OCI-LY3 (cell line): ENCODE measurements around the gene COL27A1.

Experiments
- H2AFZ ChIP-seq: fragments of 200-600, 300-600 bp; shearing (Covaris generic); 2 replicates; pipeline ENCODE4 v1.6.0; 2014; ENCODE audit warnings: antibody characterized with exemption, low read depth, low read length
- H3K27ac ChIP-seq: fragments of 200-600, 300-600 bp; sonication (generic); 2 replicates; pipeline ENCODE4 v1.5.1; 2014; ENCODE audit warnings: mild to moderate bottlenecking, low read length, moderate library complexity, mixed read lengths
- H3K27me3 ChIP-seq: fragments of 200-600, 300-600 bp; sonication (generic); 2 replicates; pipeline ENCODE4 v1.6.1; 2014; ENCODE audit warnings: low read depth, low read length, mixed read lengths
- H3K36me3 ChIP-seq: fragments of 200-600, 300-600 bp; sonication (generic); replicated peaks from 2 replicates; pipeline ENCODE3; 2014; ENCODE audit warnings: low read depth, low read length, mixed read lengths
- H3K4me1 ChIP-seq: fragments of 300-600, 200-600 bp; sonication (generic); 2 replicates; pipeline ENCODE4 v1.6.1; 2014; ENCODE audit warnings: low read length, mixed read lengths
- H3K4me2 ChIP-seq: fragments of 200-600, 300-600 bp; sonication (generic); 2 replicates; pipeline ENCODE4 v1.6.1; 2014; ENCODE audit warnings: low read length, mixed read lengths
- H3K4me3 ChIP-seq: fragments of 300-600, 200-600 bp; sonication (generic); 2 replicates; pipeline ENCODE4 v1.5.1; 2014; ENCODE audit warnings: antibody characterized with exemption, mild to moderate bottlenecking, low read length, moderate library complexity
- H3K79me2 ChIP-seq: fragments of 300-600, 200-600 bp; shearing (Covaris generic); 2 replicates; pipeline ENCODE4 v1.6.1; 2014; ENCODE audit warnings: mild to moderate bottlenecking, low read length, mixed read lengths
- H3K9ac ChIP-seq: fragments of 300-600, 200-600 bp; shearing (Covaris generic); 2 replicates; pipeline ENCODE4 v1.6.0; 2014; ENCODE audit warnings: mild to moderate bottlenecking, low read length, moderate library complexity
- H3K9me3 ChIP-seq: fragments of 200-600, 300-600 bp; shearing (Covaris generic); 2 replicates; pipeline ENCODE4 v1.6.1; 2014; ENCODE audit warnings: low read length, mixed read lengths; ENCODE audit not compliant: insufficient read depth
- H4K20me1 ChIP-seq: fragments of 200-600, 300-600 bp; sonication (generic); 2 replicates; pipeline ENCODE4 v1.6.1; 2016; ENCODE audit warnings: low read length, mixed read lengths; ENCODE audit not compliant: insufficient read depth
- EZH2phosphoT487 ChIP-seq: fragments of 200-600 bp; shearing (Covaris generic); IDR thresholded peaks from 2 replicates; pipeline ENCODE4 v1.6.1; 2018; ENCODE audit warnings: antibody characterized with exemption, mixed run types, low read depth
- TF ChIP-seq, protein P1 (sequence below): fragments of 200-600, 300-600 bp; sonication (generic); IDR thresholded peaks from 2 replicates; pipeline ENCODE4 v1.5.1; 2014; ENCODE audit warnings: antibody characterized with exemption, low read length, low read depth

COL27A1 gene

GRCh38 chr9:114250235-114250568, 94.9 kb downstream of the COL27A1 start:
- no peak for TF ChIP-seq EZH2phosphoT487
- TF ChIP-seq, protein P1, sequence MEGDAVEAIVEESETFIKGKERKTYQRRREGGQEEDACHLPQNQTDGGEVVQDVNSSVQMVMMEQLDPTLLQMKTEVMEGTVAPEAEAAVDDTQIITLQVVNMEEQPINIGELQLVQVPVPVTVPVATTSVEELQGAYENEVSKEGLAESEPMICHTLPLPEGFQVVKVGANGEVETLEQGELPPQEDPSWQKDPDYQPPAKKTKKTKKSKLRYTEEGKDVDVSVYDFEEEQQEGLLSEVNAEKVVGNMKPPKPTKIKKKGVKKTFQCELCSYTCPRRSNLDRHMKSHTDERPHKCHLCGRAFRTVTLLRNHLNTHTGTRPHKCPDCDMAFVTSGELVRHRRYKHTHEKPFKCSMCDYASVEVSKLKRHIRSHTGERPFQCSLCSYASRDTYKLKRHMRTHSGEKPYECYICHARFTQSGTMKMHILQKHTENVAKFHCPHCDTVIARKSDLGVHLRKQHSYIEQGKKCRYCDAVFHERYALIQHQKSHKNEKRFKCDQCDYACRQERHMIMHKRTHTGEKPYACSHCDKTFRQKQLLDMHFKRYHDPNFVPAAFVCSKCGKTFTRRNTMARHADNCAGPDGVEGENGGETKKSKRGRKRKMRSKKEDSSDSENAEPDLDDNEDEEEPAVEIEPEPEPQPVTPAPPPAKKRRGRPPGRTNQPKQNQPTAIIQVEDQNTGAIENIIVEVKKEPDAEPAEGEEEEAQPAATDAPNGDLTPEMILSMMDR, result no peak
- H3K27ac ChIP-seq, result no peak overlapping the region
- no peak overlapping the region for H3K9ac ChIP-seq
- H4K20me1 ChIP-seq, result no peaks in the 10 kb centered on the region
- H3K4me3 ChIP-seq, result no peak overlapping the region
- no peaks in the 10 kb centered on the region for H3K36me3 ChIP-seq
- peaks cover 4% of the 10 kb centered on the region for H3K27me3 ChIP-seq
- no peak overlapping the region for H2AFZ ChIP-seq
- H3K4me1 ChIP-seq, result no peaks in the 10 kb centered on the region
- H3K9me3 ChIP-seq, result no peaks in the 10 kb centered on the region
- no peaks in the 10 kb centered on the region for H3K79me2 ChIP-seq
- H3K4me2 ChIP-seq, result no peak overlapping the region

DNA sequence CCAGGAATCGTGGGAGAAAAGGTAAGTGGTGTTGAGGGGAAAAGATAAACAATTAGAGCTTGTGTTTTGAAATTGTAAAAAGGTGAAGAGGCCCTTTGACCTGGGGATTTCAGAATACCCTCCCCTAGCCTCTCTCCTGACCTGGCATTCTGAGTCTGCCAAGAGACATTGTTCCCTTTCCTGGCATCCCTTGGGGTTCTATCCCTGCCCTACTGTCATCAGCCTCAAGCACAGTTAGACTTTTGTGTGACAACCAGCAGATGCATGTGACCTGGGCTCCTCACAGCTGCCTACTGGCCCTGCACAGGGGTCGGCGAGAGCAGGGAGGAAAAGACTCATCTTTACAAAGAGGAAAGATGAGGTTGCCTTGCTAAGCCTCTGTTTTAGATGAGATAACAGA, 95.3 kb downstream of the COL27A1 start:
- Histone ChIP-seq H3K9ac (no peak overlapping the region), H3K36me3 (no peaks in the 10 kb centered on the region), H3K9me3 (no peaks in the 10 kb centered on the region), H3K27me3 (peaks cover 4% of the 10 kb centered on the region), H3K4me2 (no peak overlapping the region), H3K27ac (no peak overlapping the region), H2AFZ (no peak overlapping the region), H4K20me1 (no peaks in the 10 kb centered on the region), H3K4me3 (no peak overlapping the region), H3K4me1 (no peaks in the 10 kb centered on the region), H3K79me2 (no peaks in the 10 kb centered on the region)
- no peak for TF ChIP-seq EZH2phosphoT487

DNA sequence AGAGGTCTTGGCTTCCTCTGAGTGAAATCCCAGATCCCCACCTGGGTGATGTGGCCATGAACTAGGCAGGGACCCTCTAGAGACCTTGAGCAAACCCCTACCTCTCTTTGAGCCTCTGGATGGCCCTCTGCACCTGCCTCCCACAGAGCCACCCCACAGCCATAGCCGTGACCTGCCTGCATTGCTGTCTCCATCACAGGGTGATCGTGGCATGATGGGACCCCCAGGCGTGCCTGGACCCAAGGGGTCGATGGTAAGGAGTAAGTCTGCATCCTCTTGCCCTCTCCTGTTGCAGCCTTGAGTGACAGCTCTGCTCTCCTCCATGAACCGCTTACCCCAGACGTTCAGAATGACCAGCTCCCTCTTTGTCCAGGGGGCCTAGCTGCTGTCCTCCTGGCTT, 97.1 kb downstream of the COL27A1 start:
- peaks cover 4% of the 10 kb centered on the region for H3K27me3 ChIP-seq
- no peak overlapping the region for H3K9ac ChIP-seq
- no peak overlapping the region for H3K4me3 ChIP-seq
- TF ChIP-seq, protein P1, result no peak
- no peak for TF ChIP-seq EZH2phosphoT487
- no peak overlapping the region for H2AFZ ChIP-seq
- H3K4me2 ChIP-seq, result no peak overlapping the region
- no peaks in the 10 kb centered on the region for H3K4me1 ChIP-seq
- H4K20me1 ChIP-seq, result no peaks in the 10 kb centered on the region
- no peaks in the 10 kb centered on the region for H3K9me3 ChIP-seq
- no peaks in the 10 kb centered on the region for H3K36me3 ChIP-seq
- no peak overlapping the region for H3K27ac ChIP-seq
- H3K79me2 ChIP-seq, result no peaks in the 10 kb centered on the region

DNA sequence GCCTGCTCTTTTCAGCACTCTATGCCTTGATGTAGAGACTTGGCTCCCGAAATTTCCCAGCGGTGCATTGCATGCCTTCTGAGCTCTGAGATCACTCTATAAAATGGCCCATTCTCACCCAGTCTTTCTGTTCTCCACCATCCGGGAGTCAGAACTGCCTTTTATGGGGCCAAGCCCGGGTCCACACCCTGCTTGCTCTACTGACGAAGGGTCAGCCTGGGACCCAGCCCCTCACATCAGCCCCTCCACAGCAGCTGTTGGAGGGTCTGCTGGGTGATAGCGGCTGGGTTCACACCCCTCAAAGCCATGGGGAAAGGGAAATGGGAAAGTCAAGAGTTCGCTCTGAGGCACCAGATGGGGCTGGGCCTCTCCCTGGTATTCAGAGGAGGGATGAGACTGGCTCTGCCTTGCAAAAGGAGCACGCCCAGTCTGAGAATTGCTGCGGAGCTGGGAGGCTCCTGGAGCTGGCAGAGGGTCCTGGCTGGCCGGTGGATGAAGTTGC, 101.5 kb downstream of the COL27A1 start:
- no peaks in the 10 kb centered on the region for H3K79me2 ChIP-seq
- no peak overlapping the region for H3K4me2 ChIP-seq
- H2AFZ ChIP-seq, result no peak overlapping the region
- H3K36me3 ChIP-seq, result no peaks in the 10 kb centered on the region
- H4K20me1 ChIP-seq, result no peaks in the 10 kb centered on the region
- H3K27me3 ChIP-seq, result peaks cover 4% of the 10 kb centered on the region; the same call in 1 of the 2 replicates
- TF ChIP-seq, protein P1, result no peak
- no peak for TF ChIP-seq EZH2phosphoT487
- no peak overlapping the region for H3K9ac ChIP-seq
- no peak overlapping the region for H3K4me3 ChIP-seq
- no peak overlapping the region for H3K27ac ChIP-seq
- no peaks in the 10 kb centered on the region for H3K9me3 ChIP-seq
- H3K4me1 ChIP-seq, result no peaks in the 10 kb centered on the region

- Histone ChIP-seq H3K4me2 (no peak overlapping the region), H3K4me1 (no peaks in the 10 kb centered on the region), H2AFZ (no peak overlapping the region), H3K27me3 (peaks cover 4% of the 10 kb centered on the region; the same call in 1 of the 2 replicates), H3K4me3 (no peak overlapping the region), H3K9me3 (no peaks in the 10 kb centered on the region), H3K79me2 (no peaks in the 10 kb centered on the region), H4K20me1 (no peaks in the 10 kb centered on the region), H3K36me3 (no peaks in the 10 kb centered on the region), H3K9ac (no peak overlapping the region), H3K27ac (no peak overlapping the region)
- no peak for TF ChIP-seq EZH2phosphoT487
- TF ChIP-seq, protein P1, result no peak
These were observed 102.9 kb downstream of the COL27A1 start for GRCh38 chr9:114258218-114258617.
